ENCODE data around the gene GCLM. TPM values are rescaled to one million over a fixed set of nuclear protein-coding genes. Genes with fewer than 3 reads are reported as not detected.

GCLM gene
- polyA plus RNA-seq, 3 donors = 1.2 to 4.4 (median 3.2) TPM

DNA sequence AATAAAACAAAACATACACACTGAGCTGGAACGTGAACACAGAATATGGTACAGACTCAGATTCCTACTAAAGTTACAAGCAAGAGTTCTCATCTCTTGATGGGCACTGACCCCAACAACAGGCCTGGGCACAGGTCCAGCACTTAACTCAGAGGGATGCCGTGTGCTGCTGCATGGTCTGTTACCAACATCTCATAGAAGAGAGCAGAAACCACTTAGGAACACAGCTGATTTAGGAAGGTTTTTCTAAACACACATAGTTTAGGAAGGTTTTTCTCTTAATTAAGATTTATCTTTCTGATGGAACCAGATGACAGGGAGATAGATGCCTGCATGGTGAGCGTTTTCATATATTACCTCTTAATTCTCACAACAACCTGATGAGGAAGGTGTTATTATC lies 1.5 kb downstream of the GCLM start:
- Histone ChIP-seq H3K36me3 (replicated peaks in 1 of 2; ENCODE audit: control insufficient read depth in 1 of 2, insufficient read depth in 2 of 2, low read length in 2 of 2) (no peaks in the 10 kb centered on the region), H3K27ac (ENCODE audit: low read depth in 1 of 2, low read length in 2 of 2) (no peak overlapping the region), H3K79me2 (ENCODE audit: insufficient read depth, low read length) (peaks cover 32% of the 10 kb centered on the region), H3K9me3 (replicated peaks in 1 of 2; ENCODE audit: control insufficient read depth in 1 of 2, insufficient read depth in 1 of 2, low read length in 2 of 2) (no peaks in the 10 kb centered on the region), H3K4me3 (replicated peaks in 1 of 3; ENCODE audit: low read depth in 2 of 3, low read length in 3 of 3) (no peak overlapping the region), H4K20me1 (ENCODE audit: insufficient read depth, low read length) (no peaks in the 10 kb centered on the region), H3K4me1 (ENCODE audit: control insufficient read depth in 1 of 2, insufficient read depth in 2 of 2, low read length in 2 of 2) (peaks cover 19 to 37% of the 10 kb centered on the region in 2 donors), H2AFZ (ENCODE audit: insufficient read depth, low read depth, low read length, poor library complexity, severe bottlenecking) (no peak overlapping the region), H3K9ac (ENCODE audit: insufficient read depth, low read length, poor library complexity, severe bottlenecking) (no peak overlapping the region), H3K4me2 (replicated peaks; ENCODE audit: extremely low read depth, low read length, poor library complexity, severe bottlenecking) (no peak overlapping the region), H3K27me3 (ENCODE audit: control insufficient read depth in 2 of 2, insufficient read depth in 2 of 2, low read length in 2 of 2) (no peaks in the 10 kb centered on the region)
- peak overlapping the region in 2 of 7 donors; percentile 42 to 46 for H3K27ac Mint-ChIP-seq
- intact Hi-C loops (cut with micrococcal nuclease) = loop anchor here (2.0 kb wide), 2 partner anchors 29 to 61 kb away; partner anchors contain the start of gene DNTTIP2 (in 1 of the 2)
- peaks cover 0 to 5% (median 0%) of the 10 kb centered on the region in 7 donors for H3K9me3 Mint-ChIP-seq
- peaks cover 2 to 6% (median 6%) of the 10 kb centered on the region in 3 donors for H3K27me3 Mint-ChIP-seq (ENCODE audit: low read depth in 3 of 3)
- peaks cover 30% of the 10 kb centered on the region for H3K4me1 Mint-ChIP-seq
- H3K36me3 Mint-ChIP-seq = peaks cover 0 to 3% of the 10 kb centered on the region in 2 donors
- no peak for TF ChIP-seq CTCF (IDR thresholded peaks at IDR 0.05)
- DNase-seq = no peak
- no CpG with 5 or more reads among the region's 3 CpGs for WGBS (ENCODE audit: insufficient coverage)
- H3K4me3 Mint-ChIP-seq = no peak overlapping the region

- H3K27me3 ChIP-seq (ENCODE audit: control insufficient read depth in 2 of 2, insufficient read depth in 2 of 2, low read length in 2 of 2) = no peaks in the 10 kb centered on the region
- intact Hi-C loops (cut with micrococcal nuclease) = no loop called here
- H3K4me2 ChIP-seq (replicated peaks; ENCODE audit: extremely low read depth, low read length, poor library complexity, severe bottlenecking) = no peak overlapping the region
- peaks cover 19 to 37% of the 10 kb centered on the region in 2 donors for H3K4me1 ChIP-seq (ENCODE audit: control insufficient read depth in 1 of 2, insufficient read depth in 2 of 2, low read length in 2 of 2)
- H3K9me3 ChIP-seq (replicated peaks in 1 of 2; ENCODE audit: control insufficient read depth in 1 of 2, insufficient read depth in 1 of 2, low read length in 2 of 2) = no peaks in the 10 kb centered on the region
- H3K27ac ChIP-seq (ENCODE audit: low read depth in 1 of 2, low read length in 2 of 2) = no peak overlapping the region
- H3K4me3 ChIP-seq (replicated peaks in 1 of 3; ENCODE audit: low read depth in 2 of 3, low read length in 3 of 3) = no peak overlapping the region
- no peaks in the 10 kb centered on the region for H3K36me3 ChIP-seq (replicated peaks in 1 of 2; ENCODE audit: control insufficient read depth in 1 of 2, insufficient read depth in 2 of 2, low read length in 2 of 2)
- H3K36me3 Mint-ChIP-seq = peaks cover 3 to 4% of the 10 kb centered on the region in 2 donors
- peaks cover 32% of the 10 kb centered on the region for H3K79me2 ChIP-seq (ENCODE audit: insufficient read depth, low read length)
- WGBS (ENCODE audit: insufficient coverage) = no CpG with 5 or more reads among the region's 3 CpGs
- no peak overlapping the region for H3K4me3 Mint-ChIP-seq
- H4K20me1 ChIP-seq (ENCODE audit: insufficient read depth, low read length) = no peaks in the 10 kb centered on the region
- peaks cover 0 to 3% (median 2%) of the 10 kb centered on the region in 3 donors for H3K27me3 Mint-ChIP-seq (ENCODE audit: low read depth in 3 of 3)
- H3K9ac ChIP-seq (ENCODE audit: insufficient read depth, low read length, poor library complexity, severe bottlenecking) = no peak overlapping the region
- TF ChIP-seq CTCF (IDR thresholded peaks at IDR 0.05) = no peak
- H2AFZ ChIP-seq (ENCODE audit: insufficient read depth, low read depth, low read length, poor library complexity, severe bottlenecking) = no peak overlapping the region
- H3K27ac Mint-ChIP-seq = no peak overlapping the region
- no peak for DNase-seq
- peaks cover 30% of the 10 kb centered on the region for H3K4me1 Mint-ChIP-seq
- H3K9me3 Mint-ChIP-seq = peaks cover 0 to 5% (median 0%) of the 10 kb centered on the region in 7 donors
These were observed 2.8 kb downstream of the GCLM start for GRCh38 chr1:93906480-93906879.

All from CD14-positive monocyte (primary cell).